ENCODE measurements around the gene CCDC68.

GRCh38 chr18:54900290-54900689 lies 59.0 kb downstream of the CCDC68 start:
- TF ChIP-seq TAF1 (IDR thresholded peaks at IDR 0.05; ENCODE audit: borderline replicate concordance, insufficient read depth, low read length), result no peak
- TF ChIP-seq, protein P1, sequence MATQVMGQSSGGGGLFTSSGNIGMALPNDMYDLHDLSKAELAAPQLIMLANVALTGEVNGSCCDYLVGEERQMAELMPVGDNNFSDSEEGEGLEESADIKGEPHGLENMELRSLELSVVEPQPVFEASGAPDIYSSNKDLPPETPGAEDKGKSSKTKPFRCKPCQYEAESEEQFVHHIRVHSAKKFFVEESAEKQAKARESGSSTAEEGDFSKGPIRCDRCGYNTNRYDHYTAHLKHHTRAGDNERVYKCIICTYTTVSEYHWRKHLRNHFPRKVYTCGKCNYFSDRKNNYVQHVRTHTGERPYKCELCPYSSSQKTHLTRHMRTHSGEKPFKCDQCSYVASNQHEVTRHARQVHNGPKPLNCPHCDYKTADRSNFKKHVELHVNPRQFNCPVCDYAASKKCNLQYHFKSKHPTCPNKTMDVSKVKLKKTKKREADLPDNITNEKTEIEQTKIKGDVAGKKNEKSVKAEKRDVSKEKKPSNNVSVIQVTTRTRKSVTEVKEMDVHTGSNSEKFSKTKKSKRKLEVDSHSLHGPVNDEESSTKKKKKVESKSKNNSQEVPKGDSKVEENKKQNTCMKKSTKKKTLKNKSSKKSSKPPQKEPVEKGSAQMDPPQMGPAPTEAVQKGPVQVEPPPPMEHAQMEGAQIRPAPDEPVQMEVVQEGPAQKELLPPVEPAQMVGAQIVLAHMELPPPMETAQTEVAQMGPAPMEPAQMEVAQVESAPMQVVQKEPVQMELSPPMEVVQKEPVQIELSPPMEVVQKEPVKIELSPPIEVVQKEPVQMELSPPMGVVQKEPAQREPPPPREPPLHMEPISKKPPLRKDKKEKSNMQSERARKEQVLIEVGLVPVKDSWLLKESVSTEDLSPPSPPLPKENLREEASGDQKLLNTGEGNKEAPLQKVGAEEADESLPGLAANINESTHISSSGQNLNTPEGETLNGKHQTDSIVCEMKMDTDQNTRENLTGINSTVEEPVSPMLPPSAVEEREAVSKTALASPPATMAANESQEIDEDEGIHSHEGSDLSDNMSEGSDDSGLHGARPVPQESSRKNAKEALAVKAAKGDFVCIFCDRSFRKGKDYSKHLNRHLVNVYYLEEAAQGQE (IDR thresholded peaks at IDR 0.05; ENCODE audit: insufficient read depth in 1 of 2, low read depth in 2 of 2, low read length in 2 of 2), result no peak
- no peak for TF ChIP-seq POLR2AphosphoS5 (IDR thresholded peaks at IDR 0.05; ENCODE audit: low read depth, low read length)

Measured in PFSK-1 (cell line).